Stimulated activated CD8-positive, alpha-beta memory T cell treated with anti-CD3 and anti-CD28 coated beads, Interleukin-4, amount 100 ng/mL, for 4 hours (primary cell): ENCODE results near the gene SYNPO2.
"Not testable (repeated sequence)": the region's sequence is repeated elsewhere in the genome, so short reads cannot be mapped to it uniquely, and the experiment has no call there.

Experiments
- DNase-seq, 2 donors: peaks; one replicate each; pipeline ENCODE4 v3.0.0-alpha.2; 2020; ENCODE audit warnings: low read depth in 2 of 2, low spot score in 1 of 2

Gene SYNPO2

DNA sequence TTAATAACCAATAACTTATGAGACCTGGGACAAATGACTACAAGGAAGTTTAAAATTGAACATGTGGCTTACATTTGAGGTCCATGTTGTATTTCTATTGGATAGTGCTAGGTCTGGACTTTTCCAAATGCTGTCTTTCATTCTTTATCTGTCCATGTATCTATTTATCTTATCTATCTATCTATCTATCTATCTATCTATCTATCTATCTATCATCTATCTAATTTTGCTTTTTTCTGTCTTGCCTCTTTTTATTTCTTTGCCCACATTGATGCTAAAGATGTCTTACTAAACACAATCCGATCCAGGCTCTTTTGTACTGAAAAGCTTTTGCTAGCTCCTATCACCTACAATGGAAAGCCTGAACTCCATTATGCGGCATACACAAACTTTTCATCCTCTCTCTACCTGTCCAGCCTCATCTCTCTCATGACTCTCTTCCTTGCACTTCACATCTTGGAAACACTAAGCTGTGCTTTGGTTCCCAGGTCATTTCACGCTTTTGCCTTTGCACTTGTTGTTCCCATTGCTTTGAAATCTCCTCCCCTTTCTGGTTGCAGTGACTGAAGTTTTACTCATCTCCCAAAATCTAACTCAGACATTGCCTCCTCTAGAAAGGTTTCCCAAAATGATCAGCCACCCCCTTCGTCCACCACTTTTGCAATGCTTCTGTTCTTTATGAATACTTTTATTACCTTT, 107.2 kb downstream of the SYNPO2 start:
- DNase-seq: no peak

GRCh38 chr4:118997601-118998000, 108.9 kb downstream of the SYNPO2 start:
- no peak for DNase-seq

DNA sequence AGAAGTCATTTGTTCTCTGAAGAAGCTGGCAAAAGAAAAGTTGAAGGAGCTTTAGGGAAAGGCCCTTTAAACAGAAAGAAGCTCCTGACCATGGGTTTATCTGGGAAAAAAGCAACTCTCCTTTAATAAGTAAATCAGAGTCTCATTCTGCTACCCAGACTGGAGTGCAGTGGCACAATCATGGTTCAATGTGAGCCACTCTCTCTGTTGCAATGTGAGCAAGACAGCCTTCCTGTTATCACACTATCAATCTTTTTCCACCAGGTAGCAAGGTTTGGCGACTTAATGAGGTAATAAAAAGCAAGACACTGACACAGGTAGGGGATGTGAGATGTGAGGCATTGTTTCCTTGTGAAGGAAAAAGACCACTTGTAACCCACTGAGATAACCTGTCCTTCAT, 111.3 kb downstream of the SYNPO2 start:
- DNase-seq: no peak

DNA sequence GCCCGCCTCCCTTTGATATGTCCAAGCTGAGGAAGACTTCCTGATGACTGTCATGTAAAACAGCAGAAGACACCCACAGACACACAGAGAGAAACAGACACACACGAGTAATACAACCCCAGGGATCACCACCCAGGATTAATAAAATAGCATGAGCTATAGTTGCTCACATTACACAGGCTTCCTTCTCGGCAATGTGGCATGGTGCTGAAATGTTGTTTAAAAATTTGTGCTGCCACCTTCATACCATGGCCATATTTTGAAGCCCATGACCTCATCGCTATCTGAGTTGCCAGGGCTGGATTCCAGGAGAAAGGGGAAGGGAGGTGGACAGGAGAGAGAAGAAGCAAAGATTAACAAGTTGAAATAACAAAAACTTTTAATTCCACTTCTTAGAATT, 111.7 kb downstream of the SYNPO2 start:
- no peak for DNase-seq

- DNase-seq: no peak
These were observed 113.8 kb downstream of the SYNPO2 start for GRCh38 chr4:119002476-119002875.

- not testable (repeated sequence) for DNase-seq
These were observed 114.3 kb downstream of the SYNPO2 start for GRCh38 chr4:119003001-119003400.

GRCh38 chr4:119005928-119006460, 117.3 kb downstream of the SYNPO2 start:
- DNase-seq: no peak

DNA sequence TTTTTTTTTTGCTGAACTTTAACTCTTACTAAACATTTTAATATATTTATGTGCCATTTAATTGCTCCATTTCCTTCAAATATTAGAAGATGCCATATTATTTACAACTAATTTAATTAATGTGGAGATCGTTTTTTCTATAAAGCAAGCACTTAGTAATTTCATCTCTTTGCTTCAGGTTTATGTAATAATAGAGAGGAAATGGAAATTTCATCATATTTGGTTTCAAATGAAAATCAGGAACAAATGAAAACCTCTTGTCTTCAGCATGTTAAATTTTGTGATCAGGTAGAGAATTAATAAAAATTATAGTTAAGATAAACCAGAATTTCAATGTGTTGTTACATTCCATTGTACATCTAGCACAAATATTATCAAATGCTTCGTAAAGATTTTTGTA, 120.1 kb downstream of the SYNPO2 start:
- no peak for DNase-seq

GRCh38 chr4:119010221-119010620, 121.6 kb downstream of the SYNPO2 start:
- DNase-seq: not testable (repeated sequence)

- DNase-seq: no peak
These were observed 122.4 kb downstream of the SYNPO2 start for GRCh38 chr4:119010909-119011606.

GRCh38 chr4:119011607-119011988, 122.9 kb downstream of the SYNPO2 start:
- DNase-seq: no peak

DNA sequence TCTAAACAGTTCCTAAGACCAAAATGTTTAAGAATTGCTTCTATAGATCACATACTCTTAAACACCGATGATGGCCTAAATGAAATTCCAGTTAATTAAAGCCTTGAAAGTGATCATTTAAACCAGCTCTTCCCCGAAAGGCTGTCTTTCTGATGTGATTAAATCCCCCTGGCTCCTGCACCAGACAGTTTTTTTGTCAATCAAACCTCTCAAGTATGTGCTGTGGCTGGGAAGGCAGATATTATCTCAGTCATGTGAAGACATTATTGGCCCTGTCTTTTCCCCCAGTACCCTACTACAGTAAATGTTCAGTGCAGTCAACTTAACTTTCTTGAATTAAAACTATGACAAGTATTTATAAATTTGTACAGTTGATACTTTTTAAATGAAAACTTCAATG, 126.0 kb downstream of the SYNPO2 start:
- no peak for DNase-seq

DNA sequence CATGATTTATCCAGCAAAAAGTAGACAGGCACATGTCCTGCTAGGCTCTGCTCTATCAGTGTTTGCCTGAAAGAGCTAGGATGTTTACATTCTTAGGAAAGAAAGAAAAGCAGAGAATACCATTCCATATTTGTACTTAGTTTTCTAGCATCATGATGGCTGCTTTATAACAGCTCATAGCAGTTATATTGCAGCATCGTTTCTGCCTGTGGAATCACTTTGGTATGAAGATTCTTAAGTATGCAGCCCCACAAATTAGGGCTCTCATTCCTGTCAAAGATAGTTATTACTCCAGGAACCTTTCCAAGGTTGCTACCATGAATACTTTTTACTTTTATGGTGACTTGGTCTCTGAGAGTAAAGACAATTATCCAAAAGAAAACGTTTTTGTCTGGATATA, 128.0 kb downstream of the SYNPO2 start:
- no peak for DNase-seq

GRCh38 chr4:119017636-119018035, 129.0 kb downstream of the SYNPO2 start:
- no peak for DNase-seq

GRCh38 chr4:119020158-119020557, 131.5 kb downstream of the SYNPO2 start:
- no peak for DNase-seq

GRCh38 chr4:119022520-119022919, 133.9 kb downstream of the SYNPO2 start:
- not testable (repeated sequence) for DNase-seq

DNA sequence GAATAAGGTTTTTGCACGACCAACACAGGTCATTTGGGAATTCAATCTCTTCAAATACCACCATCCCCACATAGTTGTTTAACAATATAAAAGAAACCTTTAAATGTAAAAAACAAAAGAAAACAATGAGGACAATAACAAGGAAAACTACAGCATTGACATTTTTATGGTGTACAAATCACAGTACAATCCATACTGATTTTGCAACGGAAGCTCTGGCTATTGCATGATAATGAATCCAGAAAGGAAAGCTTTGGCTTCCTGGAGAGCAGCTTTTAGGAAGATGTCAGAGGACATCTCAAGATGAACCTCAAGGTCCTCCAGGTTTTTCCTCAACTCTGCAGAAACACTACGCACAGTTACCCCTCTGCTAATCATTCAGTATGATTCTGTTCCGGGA, 135.4 kb downstream of the SYNPO2 start:
- no peak for DNase-seq

DNA sequence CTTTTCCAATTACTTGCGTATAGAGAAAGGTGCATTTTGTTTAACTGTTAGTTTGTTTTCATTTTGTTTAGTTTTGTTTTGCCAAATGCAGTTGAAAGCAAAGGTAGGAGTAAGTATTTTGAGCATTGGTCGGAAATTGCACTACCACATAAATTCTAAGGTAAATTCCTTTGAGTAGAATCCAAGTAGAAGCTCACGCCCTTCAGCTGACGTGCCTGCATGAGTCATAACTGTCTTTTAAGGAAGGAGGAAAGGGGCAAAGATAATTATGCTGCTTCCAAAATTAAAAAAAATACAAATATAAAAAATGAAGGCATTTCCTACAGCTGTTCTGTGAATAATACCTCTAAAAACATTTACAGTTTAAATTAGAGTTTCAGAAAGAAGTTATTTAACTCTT, 136.8 kb downstream of the SYNPO2 start:
- DNase-seq: no peak

DNA sequence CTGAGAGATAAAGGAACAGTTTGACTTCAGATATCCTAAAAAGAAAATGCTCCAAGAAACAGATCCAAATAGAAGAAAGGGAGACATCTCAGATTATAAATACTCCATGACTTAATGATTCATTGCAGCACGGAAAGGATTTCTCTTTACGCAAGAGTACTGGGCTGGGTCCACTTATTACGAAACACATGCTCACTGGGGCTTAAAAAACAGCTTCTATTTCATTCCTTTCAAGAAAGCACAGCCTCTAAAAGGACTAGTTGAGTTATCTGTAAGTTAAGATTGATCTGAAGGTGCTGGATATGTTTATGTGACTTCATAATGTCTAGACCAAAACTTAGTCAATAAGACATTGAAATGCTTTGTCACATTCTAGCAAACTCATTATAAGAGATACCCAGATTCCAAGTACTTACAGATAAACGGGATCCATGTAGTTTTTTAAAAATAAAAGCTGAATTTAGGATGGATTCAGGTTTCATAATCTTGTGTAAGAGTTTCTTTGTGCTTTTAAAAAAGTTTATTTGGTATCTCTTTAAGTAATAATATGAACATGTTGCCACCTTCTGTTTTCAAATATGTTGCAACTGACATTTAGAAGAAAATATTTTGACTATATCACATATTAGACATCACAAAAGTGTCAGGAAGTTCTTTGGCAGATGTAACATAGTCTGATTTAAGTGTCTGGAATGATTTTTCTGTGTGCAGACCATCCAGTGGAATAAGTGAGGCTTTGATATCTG, 137.4 kb downstream of the SYNPO2 start:
- DNase-seq: no peak

DNA sequence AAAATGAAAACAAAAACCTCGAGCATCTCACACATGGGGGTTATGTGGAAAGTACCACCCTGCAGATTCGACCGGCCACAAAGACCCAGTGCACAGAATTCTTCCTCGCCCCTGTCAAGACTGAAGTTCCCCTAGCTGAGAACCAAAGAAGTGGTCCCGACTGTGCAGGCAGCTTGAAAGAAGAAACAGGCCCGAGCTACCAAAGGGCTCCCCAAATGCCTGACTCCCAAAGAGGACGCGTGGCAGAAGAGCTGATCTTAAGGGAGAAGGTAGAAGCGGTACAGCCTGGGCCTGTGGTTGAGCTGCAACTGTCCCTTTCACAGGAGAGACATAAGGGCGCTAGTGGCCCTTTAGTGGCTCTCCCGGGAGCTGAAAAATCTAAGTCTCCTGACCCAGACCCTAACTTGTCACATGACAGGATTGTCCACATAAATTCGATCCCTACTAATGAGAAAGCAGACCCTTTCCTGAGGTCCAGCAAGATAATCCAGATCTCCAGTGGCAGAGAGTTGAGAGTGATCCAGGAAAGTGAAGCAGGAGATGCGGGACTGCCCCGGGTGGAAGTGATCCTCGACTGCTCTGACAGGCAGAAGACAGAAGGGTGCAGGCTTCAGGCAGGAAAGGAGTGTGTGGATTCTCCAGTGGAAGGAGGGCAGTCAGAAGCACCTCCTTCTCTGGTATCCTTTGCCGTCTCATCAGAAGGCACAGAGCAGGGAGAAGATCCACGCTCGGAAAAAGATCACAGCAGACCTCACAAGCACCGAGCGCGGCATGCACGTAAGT, 138.2 kb downstream of the SYNPO2 start:
- DNase-seq: no peak

DNA sequence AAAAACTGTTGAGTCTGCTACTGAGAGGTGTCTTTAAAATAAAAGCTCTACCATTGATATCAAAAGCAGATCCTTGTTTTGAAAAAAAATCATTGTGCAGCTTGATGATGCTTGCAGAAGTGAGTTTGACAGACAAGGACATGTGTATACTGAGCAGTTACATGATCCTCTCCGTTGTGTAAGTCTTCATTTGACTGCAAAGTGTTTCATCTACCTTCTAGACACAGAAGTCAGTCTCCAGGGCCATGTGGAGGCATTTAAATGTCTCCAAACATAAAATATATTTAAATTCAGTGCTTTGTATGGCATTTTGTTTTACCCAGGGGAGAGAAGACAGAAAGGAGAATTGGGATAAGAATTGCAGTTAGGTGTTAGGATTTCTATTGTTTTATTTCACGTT, 139.2 kb downstream of the SYNPO2 start:
- DNase-seq: no peak
